Fibroblast of lung (primary cell): ENCODE measurements around the gene PTPN14.

ENCODE experiments used
- EZH2 ChIP-seq: IDR thresholded peaks from 2 replicates; pipeline ENCODE4 v1.5.1; 2012; ENCODE audit warnings: low read length, control low read depth, mild to moderate bottlenecking; ENCODE audit errors: missing control alignments
- TF ChIP-seq, protein P1 (sequence below), 2 donors: IDR thresholded peaks in 1 of 2; conservative IDR thresholded peaks in 1 of 2; 1 replicate in 1 of 2; 2 replicates in 1 of 2; pipeline ENCODE4 v1.5.1; 2011 to 2012; ENCODE audit warnings: low read length in 2 of 2, control low read depth in 1 of 2, inconsistent platforms in 1 of 2, low read depth in 1 of 2, mild to moderate bottlenecking in 1 of 2

DNA sequence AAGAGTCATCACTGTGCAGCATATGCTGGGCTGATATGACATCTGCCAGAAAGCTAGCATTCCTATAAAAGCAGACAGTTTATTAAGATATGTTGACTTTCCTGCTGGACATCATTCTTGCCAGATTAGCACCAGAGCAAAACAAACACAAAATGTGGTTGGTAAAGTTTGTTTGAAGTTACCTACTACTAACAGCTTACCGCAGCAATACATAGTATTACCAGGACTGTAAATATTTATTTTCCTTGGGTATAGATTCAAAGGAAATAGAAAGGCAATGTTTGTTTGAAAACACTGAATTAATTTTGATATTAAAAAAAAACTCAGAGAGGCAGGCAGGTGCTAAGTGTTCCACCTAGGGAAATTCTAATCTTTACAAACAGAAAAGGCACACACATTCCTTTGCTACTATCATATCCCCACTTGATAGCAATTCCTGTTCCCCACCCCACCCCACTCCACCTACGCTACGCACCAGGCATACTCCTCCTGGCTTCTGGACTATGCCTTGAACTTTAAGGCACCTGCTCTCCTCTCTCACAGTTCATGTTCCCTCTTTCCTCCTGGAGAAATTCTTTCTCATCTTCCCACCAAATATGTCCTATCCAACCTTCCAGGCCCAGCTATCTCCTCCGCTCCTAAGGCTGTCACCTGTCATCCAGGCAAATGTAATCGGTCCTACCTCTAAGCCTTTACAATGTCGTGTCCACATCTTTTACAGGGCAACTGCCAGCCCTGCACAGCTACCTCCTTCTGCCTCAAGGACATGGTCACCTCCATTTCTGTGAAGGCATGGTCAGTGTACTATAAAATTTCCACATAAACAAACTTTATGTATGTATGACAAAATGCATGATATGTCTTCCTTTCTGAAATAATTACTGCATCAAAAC is 34.7 kb downstream of the PTPN14 start:
- TF ChIP-seq, protein P1, sequence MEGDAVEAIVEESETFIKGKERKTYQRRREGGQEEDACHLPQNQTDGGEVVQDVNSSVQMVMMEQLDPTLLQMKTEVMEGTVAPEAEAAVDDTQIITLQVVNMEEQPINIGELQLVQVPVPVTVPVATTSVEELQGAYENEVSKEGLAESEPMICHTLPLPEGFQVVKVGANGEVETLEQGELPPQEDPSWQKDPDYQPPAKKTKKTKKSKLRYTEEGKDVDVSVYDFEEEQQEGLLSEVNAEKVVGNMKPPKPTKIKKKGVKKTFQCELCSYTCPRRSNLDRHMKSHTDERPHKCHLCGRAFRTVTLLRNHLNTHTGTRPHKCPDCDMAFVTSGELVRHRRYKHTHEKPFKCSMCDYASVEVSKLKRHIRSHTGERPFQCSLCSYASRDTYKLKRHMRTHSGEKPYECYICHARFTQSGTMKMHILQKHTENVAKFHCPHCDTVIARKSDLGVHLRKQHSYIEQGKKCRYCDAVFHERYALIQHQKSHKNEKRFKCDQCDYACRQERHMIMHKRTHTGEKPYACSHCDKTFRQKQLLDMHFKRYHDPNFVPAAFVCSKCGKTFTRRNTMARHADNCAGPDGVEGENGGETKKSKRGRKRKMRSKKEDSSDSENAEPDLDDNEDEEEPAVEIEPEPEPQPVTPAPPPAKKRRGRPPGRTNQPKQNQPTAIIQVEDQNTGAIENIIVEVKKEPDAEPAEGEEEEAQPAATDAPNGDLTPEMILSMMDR (conservative IDR thresholded peaks at IDR 0.05 in 1 of 2, IDR thresholded peaks at IDR 0.05 in 1 of 2; ENCODE audit: low read depth in 1 of 2, low read length in 2 of 2) = no peak
- no peak for TF ChIP-seq EZH2
